HG03097 (cell line): Measurements from ENCODE around the gene CFAP97.
"Not testable (repeated sequence)": the region's sequence is repeated elsewhere in the genome, so short reads cannot be mapped to it uniquely, and the experiment has no call there.

Experiments
- ATAC-seq: cut with Tn5 transposase; IDR thresholded peaks from one replicate; pipeline ENCODE4 v1.9.1; 2021; ENCODE audit not compliant: unreplicated experiment, low FRiP score

The CFAP97 gene

DNA sequence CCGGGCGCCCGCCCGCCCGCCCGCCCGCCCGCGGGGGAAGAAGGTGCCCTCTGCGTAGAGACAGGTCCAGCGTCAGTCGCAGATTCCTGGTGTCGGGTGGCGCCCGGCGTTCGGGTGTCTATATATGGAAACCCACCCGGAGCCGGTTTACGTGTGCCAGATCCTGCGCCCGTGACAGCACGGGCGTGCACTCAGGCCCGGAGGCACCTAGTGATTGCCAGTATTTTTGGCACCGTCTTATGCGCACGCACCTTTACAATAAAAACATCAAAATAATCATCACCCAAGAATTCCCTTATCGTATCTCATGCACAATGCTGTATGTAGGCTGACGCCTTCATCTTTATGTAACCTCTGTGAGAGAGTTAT is 60.2 kb downstream of the CFAP97 start:
- ATAC-seq, result peak; percentile 19

DNA sequence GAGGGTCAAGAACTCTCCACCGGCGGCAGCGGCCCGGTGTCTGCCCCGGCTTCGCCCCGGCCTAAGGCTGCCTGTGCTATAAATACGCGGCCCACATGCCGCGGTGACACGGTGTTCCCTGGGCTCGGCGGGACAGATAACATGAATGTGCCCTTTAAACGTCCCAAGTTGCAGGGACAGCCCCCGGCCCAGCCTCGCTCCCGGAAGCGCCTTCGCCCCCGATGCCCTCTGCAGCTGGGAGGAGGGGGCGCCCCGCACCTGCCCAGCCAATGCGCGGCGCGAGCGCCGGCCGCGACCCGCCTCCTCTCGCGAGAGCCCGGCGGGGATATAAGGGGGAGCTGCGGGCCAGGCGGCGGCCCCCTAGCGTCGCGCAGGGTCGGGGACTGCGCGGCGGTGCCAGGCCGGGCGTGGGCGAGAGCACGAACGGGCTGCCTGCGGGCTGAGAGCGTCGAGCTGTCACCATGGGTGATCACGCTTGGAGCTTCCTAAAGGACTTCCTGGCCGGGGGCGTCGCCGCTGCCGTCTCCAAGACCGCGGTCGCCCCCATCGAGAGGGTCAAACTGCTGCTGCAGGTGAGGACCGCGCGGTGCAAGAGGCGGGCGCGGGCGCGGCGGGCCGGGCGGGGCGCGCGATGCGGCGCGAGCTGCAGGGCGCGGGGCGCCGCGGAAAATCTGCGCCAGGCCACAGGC is 60.7 kb downstream of the CFAP97 start, which contains the start of gene SLC25A4:
TSS of gene SLC25A4 (plus strand) at position 355 of the 689 bp plus-strand sequence. CDS start at position 462, 107 bp downstream.
- peak; percentile 95 for ATAC-seq

DNA sequence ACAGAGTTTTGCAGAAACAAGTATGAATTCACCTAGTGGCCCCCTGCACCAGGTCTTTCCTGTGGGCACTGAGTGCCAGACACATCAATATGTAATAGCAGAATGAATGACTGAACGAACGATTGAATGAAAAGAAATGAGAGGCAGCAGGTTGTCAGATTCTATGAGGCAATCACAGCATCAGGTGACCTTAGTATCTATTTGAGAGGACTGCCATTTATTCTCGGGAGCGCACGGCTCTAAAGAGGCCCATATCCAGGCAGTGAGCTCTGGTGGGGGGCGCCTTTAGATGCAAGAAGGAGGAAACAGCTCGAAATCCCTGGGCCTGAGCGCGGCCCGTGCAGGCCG is 61.3 kb downstream of the CFAP97 start:
- ATAC-seq, result no peak

DNA sequence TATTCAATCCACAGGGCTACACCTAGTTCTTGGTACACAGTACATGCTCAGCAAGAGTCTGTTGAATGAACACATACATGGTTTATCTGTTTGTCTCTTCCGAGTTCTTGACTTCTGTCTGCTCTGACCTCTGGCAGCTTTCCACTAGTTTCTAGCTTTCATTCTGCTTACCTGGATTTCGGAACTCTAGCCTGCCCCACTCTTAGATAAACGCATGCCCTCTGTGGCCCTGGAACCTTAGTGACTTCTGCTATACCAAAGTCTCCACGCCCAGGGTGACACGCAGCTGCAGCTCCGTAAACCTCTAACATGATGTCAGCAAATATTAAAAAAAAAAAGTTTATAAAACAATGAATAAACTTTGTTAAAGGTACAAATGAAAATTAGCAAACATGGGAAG is 62.0 kb downstream of the CFAP97 start:
- no peak for ATAC-seq

DNA sequence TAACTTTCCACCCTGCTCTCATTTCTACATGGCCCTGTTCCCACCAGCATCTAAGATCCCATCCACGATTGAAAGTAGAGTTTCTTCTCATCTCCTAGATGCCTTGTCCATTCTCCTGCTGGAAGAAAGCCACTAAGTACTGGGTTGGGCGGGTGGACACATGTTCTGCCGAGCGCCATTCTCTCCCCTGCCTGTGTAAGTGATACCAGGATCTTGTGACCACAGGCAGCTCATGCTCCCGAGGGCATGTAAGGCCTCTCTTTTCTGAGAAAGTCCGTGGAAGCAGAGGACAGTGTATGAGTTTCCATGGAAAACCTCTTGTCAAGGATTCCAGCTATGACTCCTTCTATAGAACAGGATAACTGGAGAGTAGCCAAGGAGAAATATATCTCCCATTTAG is 64.1 kb downstream of the CFAP97 start:
- no peak for ATAC-seq

DNA sequence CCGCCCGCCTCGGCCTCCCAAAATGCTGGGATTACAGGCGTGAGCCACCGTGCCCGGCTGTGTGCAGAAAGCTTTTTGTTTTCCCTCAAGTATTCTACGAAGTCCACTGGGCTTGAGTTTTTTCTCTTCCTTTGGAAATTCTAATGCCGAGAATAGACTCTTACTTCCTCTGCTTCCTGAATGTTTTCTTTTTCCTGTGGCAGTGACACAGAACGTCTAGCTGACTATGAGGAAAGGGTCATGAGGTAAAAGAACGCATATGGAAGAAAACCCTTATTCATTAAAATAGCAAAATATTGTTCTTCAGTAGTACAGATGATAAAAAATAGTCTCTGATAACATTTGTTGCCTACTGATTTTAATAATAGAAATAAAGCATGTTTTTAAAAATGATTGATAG is 65.6 kb downstream of the CFAP97 start:
- ATAC-seq, result no peak

DNA sequence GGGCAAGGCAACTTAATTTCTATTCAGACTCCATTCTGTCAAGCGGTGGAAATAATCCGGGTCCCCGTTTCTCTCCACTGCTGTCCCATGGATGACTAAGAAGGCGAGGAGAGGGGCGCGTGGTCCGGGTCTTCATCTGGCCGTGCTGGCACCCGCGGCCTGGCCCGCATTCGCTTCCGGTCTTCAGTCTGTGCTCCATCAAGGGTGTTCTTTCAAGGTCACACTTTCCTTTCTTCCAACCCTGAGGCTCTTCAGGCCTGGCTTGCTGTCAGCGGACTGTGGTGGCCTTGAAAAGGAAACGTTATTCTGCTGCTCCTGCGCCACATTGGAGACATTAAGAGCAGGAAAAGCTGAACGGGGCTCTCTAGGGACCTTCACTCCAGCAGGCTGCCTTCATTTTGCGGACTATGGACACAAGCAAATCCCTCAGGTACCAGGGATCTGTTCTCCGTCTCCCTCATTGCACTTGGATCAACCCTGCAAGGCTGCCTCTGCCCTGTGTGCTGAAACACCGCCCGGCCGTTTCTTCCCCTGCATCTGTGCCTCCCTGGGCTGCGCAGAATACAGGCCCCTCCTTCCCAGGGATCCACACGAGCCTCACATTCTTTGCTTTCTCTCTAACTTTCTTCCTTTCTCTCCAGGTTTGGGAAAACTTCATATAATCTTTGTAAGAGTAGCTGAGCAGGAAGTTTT is 66.4 kb downstream of the CFAP97 start:
- ATAC-seq, result no peak

DNA sequence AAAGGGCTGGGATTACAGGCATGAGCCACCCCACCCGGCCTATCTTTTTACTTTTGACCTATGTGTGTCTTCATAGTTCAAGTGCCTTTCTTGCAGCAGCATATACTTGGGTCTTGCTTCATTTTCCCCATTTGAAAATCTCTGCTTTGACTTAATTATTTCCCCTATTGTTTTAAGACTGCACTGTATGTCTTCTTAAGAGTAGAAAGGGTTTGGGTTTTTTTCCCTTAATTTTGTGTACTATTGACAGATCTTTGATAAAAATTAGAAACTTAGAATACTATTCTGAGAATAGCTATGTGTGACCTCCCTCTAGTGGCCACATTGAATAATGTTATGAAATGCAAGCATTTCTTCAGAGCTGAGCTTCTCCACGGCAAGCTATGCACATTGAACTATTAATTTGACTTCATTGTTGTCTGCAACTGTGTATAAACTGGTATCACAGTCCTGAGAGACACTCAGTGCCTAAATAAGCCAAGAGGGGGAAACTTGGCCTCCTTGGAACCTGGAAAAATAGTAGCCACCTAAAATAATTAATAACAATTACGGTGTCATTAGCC is 69.4 kb downstream of the CFAP97 start:
- ATAC-seq, result no peak

DNA sequence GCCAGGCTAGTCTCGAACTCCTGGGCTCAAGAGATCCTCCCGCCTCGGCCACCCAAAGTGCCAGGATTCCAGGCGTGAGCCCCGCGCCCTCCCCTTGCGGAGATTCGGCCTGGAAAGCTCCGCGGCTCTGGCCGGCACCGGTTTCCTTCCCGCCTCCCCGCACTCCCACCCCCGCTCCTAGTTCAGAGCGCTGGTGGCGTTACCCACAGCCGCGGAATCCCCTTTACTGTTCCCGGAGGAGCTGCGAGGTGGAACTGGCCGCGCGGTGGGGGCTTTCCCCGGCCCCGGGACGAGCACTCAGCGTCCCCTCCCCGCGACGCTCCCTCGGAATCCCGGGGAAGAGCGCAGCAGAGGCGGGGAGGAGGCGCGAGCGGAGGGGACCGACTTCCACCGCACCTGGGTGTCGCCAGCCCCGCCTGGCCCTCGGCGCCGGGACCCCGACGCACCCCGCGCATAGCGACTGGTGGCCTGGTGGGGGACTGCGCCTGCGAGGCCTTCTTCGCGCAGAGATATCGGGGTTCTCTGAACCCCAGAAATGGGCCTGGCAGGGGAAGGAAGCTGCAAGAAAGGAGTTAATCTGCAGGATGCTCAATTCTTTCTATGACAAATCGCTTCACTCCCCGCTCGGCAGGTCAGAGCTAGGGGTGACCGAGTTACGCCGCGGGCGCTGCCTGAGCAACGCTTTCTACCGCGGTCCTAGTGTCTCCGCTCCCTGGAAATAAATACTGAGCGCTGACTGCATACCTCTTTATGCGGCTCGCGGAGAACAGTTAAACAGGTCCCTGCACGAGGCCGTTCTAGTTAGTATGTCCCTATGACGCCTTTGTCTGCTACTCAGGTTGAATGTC is 75.3 kb downstream of the CFAP97 start:
- ATAC-seq, result no peak

DNA sequence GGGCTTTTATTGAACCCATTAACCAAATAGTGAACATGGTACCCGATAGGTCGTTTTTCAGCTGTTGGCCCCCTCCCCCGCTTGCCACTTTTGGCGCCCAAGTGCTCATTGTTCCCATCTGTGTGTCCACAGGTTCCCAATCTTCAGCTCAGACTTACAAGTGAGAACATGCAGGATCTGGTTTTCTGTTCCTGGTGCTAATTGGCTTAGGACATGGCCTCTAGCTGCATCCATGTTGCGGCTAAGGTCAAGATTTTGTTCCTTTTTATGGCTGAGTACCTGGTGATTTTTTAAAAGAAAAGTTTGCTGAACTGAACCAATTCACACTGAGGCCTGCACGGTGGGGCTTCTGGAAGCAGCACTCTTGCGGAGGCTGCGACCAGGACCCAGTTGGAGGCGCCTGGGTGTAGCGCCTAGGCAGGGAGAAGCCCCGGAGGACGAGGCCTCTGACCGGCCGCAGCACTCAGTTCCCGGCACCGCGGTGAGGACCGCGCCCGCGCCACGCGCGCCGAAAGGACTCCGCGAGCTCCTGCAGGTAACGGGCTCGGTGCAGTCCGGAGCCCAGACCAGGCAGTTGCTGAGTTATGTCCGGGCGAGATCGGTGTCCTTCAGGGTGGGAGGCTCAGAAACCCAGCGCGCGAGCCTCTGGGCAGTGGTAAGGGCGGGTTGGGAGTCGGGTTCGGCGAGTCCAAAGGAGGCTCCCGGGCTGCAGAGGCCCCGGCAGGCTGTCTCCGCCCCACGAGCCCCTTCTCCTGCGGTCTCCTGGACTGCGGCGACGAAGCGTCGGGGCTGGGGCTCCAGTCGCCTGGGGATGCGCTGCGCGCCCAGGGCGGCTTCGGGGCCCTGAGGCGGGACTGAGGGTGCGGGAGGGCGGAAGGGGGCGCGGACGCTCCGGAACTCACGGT is 76.5 kb downstream of the CFAP97 start:
- ATAC-seq, result no peak

DNA sequence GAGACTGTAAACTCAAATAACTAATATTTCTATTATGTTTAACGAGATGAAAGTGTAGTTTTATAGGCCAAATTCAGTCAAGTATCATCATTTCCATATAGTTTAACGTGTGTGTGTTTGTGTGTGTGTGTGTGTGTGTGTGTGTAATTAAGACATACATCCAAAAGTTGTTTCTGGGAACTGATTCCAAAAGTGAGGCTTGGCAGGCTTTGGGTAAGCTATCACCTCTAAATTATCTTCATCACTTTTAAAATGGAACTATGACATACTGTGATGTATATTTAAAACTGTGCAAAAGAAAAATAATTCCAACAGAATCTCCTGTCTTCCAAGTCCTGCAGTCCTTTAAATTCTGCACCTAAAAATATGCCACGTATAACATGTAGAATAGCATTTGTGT is 79.8 kb downstream of the CFAP97 start:
- ATAC-seq, result no peak

DNA sequence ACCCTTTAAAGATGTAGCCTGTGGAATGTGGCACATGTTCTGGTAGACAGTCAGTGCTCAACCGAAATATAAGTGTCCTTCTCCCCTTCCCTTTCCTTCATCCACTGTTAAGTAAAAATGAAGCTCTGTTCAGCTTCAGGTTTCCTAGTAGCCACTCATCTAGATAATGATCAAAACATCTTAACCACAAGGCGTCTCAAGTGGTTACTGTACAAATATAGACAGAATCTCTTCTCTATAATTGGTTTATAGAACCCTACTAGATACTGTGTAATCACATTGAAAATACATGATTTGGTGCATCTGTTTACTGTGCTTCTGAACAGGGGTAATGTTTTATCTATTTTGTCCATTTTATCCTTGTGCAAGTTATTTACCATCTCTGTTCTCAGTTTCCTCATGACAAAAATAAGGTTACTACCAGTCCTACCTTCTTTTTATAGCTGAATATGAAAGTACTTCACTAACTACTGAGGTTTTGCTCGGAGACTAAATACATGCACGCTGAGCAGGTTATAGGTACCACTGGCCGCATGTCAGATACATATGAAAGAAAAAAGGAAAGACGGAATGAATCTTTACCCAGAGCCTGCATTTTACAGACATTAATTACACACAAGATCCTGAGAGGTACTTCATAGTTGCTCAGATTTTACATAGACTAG is 81.0 kb downstream of the CFAP97 start:
- ATAC-seq, result no peak

DNA sequence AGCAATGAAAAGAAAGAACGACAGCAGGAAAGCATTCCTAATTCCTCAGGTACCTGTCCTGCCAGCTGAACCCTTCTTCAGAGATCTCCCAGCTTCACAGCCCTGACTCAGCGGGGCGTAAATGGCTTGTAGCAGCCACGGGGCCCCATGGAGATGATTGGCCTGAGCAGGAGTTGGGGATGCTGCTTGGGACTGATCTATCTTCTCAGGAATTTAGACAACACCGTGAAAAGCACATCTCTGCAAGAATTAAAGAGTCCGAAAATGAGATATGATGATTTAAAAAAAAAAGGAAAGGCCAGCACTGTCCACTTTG is 83.2 kb downstream of the CFAP97 start:
- no peak for ATAC-seq

DNA sequence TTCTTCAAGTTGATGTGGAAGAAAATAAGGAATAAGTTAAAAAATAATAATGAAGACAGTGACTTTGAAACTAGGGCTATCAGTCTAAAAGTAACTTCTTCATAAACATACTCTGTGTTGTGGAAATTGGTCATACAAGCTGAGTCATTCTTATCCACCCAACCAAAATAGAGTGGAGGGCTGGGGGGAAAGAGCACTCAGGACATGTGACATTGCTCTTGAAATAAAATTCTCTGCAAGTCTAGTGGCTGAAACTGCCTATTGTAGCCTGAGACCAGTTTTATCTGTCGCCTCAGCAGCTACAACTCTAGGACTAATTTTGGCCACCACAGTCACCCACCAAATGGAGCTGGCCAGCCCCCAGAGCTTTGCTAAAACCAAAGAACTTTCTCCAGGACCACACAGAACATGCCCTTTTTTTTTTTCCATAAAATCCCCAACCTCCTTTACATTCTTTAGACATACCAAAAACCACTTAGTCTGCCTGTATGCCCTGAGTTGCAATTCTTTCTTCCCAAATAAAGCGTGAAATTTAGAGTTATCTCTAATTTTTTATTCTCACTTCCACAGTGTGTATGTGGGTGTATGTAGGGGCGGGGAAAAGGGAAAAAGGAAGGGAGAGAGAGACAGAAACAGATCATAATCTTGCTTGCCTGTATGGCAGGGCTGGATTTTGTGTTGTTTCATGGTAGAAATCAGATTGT is 83.7 kb downstream of the CFAP97 start:
- no peak for ATAC-seq

DNA sequence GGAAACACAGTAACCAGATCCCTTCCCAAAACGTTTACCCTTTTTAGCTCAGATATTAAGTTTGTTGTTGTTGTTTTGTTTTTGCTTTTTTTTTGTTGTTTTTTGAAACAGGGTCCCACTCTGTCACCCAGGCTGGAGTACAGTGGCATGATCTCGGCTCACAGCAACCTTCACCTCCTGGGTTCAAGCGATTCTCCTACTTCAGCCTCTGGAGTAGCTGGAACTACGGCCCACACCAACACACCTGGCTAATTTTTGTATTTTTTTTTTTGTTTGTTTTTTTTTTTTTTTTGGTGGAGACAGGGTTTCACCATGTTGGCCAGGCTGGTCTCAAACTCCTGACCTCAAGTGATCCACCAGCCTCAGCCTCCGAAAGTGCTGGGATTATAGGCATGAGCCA is 84.3 kb downstream of the CFAP97 start:
- ATAC-seq, result not testable (repeated sequence)

DNA sequence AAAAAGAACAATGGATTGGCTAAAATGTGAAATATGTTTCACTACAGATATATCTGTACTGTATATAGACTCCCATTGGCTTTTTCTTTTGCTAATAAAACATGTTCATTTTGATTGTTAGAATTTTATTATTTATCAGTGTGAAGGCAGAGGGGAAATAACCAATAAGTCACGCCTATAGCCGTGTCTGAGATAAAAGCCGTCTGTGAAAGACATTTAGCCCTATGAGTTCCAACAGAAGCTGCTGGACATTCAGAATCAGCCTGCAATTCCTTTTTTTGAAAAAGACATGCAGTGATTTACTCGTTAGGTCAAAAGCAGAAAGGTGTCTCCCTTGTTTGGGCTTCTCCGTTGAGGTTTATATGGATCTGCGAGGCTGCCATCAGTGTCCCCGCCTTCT is 84.9 kb downstream of the CFAP97 start:
- ATAC-seq, result no peak

DNA sequence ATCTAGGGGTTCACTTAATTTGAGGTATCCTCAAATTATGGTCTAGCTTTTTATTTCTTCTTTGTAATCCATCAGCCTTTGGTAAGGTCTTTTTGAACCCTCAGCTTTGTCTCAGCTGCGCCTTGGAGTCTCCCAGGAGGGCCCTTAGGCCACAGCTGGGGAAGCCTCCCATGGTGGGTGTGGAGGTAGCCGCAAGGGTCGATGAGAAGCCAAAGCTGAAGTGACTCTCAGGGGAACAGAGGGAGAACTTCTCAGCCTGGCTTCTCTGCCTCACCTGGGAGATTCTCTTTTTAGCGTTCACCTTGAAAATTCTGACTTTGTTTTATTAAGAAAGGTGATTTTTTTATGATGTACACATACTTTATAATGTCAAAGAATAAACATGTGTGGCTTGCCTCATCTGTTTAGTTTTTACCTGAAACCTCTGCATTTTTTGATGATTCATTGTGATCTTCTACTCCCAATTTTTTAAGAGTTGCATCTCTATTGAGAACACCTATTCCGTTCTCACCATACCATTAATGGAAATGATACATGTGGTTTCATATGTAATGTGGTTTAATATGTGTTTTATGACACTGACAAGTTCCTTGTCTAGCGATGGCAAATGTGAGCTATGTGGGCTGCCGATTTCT is 86.4 kb downstream of the CFAP97 start:
- no peak for ATAC-seq

DNA sequence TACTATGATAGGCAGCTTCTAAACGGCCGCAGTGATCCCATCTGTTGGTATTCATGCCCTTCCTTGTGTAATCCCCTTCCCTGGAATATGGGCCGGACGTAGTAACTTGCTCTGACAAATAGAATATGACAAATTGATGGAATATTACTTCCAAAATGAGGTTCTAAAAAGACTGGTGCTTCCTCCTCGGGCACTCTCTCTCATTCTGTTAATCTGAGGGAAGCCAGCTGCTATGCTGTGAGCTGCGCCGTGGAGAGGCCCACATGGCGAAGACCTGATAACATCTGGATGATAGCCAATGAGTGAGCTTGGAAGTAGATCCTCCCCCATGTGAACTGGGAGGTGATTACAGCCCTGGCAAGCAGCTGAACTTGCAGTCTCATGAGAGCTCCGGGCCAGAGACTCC is 88.0 kb downstream of the CFAP97 start:
- ATAC-seq, result no peak

DNA sequence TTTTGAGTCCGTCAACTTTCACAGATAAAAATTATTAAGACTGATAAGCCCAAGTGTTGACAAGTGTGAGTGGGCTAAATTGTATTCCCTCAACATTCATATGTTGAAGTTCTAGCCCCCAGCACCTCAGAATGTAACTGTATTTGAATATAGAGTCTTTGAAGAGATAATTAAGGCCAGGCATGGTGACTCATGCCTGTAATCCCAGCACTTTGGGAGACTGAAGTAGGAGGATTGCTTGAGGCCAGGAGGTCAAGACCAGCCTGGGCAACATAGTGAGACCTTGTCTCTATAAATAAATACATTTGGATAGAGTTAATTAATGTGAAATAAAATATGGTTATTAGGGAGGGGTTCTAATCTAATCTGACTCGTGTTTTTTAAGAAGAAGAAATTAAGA is 90.5 kb downstream of the CFAP97 start:
- no peak for ATAC-seq
